ENCODE measurements around the gene NOL7. TPM values are rescaled to one million over a fixed set of nuclear protein-coding genes. Genes with fewer than 3 reads are reported as not detected.

Gene NOL7
- total RNA-seq, 1 experiment from 2014 or later: 73.7 TPM

GRCh38 chr6:13660893-13661292, 45.8 kb downstream of the NOL7 start (continued):
- TF ChIP-seq ELF1 (IDR thresholded peaks at IDR 0.05; ENCODE audit: borderline replicate concordance, low read depth): no peak
- no peak for TF ChIP-seq REST (IDR thresholded peaks at IDR 0.05; ENCODE audit: low read depth)
- no peak for TF ChIP-seq RAD21 (IDR thresholded peaks at IDR 0.05; ENCODE audit: low read depth)

GRCh38 chr6:13661647-13662046, 46.5 kb downstream of the NOL7 start:
- ChIA-PET CTCF (no interaction called here), RAD21 (ENCODE audit: low non-redundant PET in 1 of 2, low total read pairs in 2 of 2, uncharacterized antibody in 2 of 2, unreplicated experiment in 2 of 2) (no interaction called here), POLR2A (no interaction called here)
- Histone ChIP-seq H3K4me3 (replicated peaks in 1 of 2; ENCODE audit: low read depth in 1 of 2, low read length in 2 of 2) (no peak overlapping the region), H3K4me1 (ENCODE audit: control insufficient read depth in 1 of 2, insufficient read depth in 2 of 2, low read length in 2 of 2) (no peaks in the 10 kb centered on the region), H4K20me1 (ENCODE audit: insufficient read depth) (peaks cover 7% of the 10 kb centered on the region; the same call in 1 of the 2 replicates), H3K9me3 (ENCODE audit: control insufficient read depth in 1 of 2, insufficient read depth in 1 of 2, low read depth in 1 of 2, low read length in 2 of 2) (no peaks in the 10 kb centered on the region), H3K9me2 (ENCODE audit: insufficient read depth) (no peaks in the 10 kb centered on the region), H3K4me2 (ENCODE audit: low read length) (no peak overlapping the region), H3K79me2 (ENCODE audit: insufficient read depth, low read length) (peaks cover 94% of the 10 kb centered on the region), H3K27ac (ENCODE audit: low read depth, low read length) (no peak overlapping the region), H3K36me3 (ENCODE audit: control insufficient read depth in 1 of 2, insufficient read depth in 2 of 2, low read length in 2 of 2) (no peaks in the 10 kb centered on the region), H2AFZ (ENCODE audit: low read depth, low read length, poor library complexity, severe bottlenecking) (no peak overlapping the region), H3K27me3 (ENCODE audit: insufficient read depth, low read length) (no peaks in the 10 kb centered on the region), H3K9ac (ENCODE audit: low read length) (no peak overlapping the region)
- TF ChIP-seq RAD21 (IDR thresholded peaks at IDR 0.05; ENCODE audit: low read depth) (no peak), EZH2phosphoT487 (IDR thresholded peaks at IDR 0.05; ENCODE audit: borderline replicate concordance) (no peak), SRF (IDR thresholded peaks at IDR 0.05; ENCODE audit: low read depth) (no peak)
- no peak for DNase-seq (ENCODE audit: low read depth, low spot score)
- no peak for ATAC-seq
- BruUV-seq (replicated peaks): no TSS peak
- intact Hi-C loops (cut with micrococcal nuclease): no loop called here
